Anterior cingulate cortex (tissue), 58 donors: ENCODE measurements around the gene DNAI7.
A peak's percentile ranks its signal among the peaks of the same experiment; 100 is the strongest.

Experiments used
- DNase-seq, 58 donors: peaks; one replicate each; lab custom pipeline; 2025; lab: John Stamatoyannopoulos, UW

Gene DNAI7

DNA sequence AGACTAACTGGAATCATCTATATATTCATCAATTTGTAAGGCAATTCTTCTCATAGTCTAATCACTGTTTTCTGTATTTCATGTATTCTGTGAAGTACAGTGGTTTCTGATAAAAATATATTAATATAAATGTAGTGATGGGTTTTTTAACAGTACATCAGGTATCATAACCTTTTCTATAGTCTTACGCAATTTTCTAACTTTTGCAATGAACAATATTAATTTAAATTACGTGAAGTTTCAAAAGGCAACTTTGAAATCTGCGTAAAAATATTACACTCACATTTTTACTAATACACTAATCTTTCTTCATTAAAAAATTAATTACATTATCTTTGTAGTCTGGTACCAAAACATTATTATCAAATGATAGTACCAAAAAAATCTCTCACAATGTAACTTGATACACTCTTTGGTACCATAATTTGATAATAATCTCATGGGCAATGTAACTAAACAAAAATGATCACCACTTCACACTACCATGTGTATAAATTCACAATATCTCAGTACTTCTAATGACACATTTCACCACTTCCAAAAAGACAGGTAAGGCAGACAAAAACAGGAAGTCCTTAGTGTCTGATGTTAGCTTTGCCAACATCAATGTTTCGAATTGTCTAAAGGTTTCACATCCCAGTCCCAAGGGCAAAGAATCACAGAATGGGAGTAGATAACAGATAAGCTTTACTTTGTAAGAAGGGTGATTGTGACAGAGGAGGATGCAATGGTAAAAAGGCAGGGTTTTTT is 8.7 kb downstream of the DNAI7 start:
- DNase-seq = no peak

DNA sequence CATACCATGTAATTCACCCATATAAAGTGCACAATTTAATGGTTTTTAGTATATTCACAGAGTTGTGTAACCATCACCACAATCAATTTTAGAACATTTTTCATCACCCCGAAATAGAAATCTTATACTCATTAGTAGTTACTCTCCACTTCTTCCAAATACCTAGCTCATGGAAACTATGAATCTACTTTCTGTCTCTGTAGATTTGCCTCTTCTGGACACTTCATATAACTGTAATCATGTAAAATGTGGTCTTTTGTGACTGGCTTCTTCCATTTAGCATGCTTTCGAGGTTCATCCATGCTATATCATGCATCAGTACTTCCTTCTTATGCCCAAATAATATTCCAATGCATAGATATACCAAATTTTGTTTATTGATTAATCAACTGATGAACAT is 10.8 kb downstream of the DNAI7 start:
- DNase-seq = no peak

DNA sequence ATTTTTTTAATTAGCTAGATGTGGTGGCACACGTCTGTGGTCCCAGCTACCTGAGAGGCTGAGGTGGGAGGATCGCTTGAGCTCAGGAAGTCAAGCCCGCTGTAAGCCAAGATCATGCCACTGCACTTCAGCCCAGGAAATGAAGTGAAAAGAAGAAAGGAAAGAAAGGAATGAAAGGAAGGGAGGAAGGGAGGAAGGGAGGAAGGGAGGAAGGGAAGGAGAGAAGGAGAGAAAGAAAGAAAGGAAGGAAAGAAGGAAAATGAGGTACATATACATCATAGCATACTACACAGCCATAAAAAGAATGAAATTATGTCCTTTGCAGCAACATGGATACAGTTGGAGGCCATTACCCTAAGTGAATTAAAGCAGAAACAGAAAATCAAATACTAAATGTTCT is 12.2 kb downstream of the DNAI7 start:
- DNase-seq = no peak

DNA sequence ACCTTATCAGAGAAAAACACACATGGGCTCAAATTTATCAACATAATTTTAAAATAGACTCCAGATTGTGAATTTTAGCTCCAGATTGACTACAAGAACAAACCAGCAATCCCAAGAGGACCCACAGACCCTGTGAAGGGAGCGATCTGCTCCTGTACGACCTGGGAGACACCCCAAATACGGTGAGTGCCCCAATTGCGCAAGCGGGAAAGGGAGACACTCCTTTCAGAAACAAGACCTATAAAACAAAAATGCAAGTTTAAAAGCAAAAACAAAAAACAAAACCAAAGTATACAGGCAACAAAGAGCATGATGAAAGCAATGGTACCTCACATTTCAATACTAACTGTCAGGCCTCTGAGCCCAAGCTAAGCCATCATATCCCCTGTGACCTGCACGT is 32.1 kb downstream of the DNAI7 start:
- no peak for DNase-seq

DNA sequence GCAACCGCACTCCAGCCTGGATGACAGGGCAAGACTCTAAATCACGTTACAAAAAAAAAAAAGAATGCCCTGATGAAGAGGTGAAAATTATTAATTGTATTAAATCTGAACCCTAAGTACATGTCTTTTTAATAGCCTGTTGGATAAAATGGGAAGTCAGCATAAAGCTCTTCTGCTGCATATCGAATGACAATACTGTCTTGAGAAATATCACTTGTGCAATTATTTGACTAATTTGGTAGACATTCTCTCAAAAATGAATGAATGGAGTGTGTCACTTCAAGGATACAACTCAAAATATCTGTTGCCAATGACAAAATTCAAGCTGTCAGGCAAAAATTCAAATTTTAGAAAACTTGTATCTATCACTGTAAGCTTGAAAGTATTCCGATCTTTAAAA is 38.9 kb downstream of the DNAI7 start:
- DNase-seq = no peak

DNA sequence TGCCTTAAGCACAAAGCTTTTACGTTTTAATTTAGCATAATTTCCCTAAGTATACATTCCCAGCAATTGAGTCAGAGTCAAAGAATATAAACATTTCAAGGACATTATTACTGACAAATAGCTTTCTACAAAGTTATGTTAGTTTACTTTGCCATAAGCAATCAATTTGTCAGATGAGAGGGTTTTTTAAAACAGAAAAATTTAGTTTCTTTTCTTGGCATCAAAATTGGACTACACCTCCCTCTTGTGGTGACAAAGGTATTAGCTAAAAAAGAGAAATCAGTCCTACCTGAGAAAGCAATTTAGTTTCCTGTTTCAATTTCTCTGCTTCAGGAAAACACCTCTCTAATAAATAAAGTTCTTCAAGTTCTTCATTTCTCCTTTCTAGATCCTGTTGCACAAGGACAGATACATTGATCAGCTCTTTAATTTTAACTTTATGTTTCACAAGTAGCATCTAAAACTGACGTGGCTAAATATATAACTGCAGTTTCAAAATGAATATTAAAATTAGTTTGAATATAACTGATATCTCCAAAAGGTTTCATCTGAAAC is 39.9 kb downstream of the DNAI7 start:
- no peak for DNase-seq

DNA sequence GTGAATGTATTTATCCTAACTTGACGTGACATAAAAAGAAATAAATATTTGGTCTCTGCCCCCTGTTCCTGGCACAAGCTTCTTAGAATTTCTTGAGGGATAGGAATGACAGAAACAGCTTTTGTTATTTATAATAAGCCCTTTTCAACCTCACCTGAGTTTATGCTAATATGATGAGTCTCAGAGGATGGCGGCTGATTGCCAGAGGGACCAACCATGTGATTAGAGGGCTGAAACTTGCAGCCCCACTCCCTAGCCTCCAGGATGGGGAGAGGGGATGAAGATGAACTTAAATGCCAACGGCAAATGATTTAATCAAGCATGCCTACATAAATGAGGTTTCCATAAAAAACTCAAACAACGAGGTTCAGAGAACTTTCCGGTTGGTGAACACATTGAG is 42.9 kb downstream of the DNAI7 start:
- DNase-seq = no peak

DNA sequence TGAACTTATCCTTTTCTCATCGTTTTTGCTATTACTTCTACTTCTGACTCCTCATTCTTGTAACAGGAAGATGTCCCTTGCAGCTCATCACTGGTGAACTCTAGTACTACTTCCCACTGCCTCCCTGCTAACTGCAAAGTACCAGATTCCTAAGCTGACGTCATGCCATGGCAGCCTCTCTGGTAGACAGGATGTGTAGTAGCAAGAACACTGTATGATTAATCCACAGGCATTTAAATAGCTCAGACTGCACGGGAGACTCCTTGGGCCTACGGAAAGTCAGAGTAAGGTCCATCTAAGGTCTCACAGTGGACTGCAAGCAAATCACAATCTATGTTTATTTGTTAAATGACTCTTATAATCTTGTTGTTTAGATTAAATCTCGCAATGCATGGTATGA is 43.5 kb downstream of the DNAI7 start:
- peak in 15 of 58 donors; percentile 0 to 46 (median 7) for DNase-seq

DNA sequence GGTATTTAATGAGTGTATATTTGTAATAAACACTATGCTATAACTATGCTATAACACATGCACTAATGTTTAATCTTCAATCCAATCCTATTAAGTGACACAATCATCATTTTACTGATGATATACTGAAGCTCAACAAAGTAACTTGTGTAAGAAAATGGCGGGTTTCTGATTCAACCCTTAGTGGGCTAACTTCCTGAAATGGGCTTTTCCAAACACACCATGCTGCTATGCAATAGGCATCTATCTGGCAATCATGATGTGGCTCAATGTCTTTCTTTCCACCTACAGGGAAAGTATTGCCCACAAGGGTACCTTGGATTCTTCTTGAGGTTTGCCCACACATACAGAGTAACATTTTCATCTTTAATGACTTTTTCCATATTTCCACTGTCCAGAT is 48.3 kb downstream of the DNAI7 start:
- DNase-seq = no peak

DNA sequence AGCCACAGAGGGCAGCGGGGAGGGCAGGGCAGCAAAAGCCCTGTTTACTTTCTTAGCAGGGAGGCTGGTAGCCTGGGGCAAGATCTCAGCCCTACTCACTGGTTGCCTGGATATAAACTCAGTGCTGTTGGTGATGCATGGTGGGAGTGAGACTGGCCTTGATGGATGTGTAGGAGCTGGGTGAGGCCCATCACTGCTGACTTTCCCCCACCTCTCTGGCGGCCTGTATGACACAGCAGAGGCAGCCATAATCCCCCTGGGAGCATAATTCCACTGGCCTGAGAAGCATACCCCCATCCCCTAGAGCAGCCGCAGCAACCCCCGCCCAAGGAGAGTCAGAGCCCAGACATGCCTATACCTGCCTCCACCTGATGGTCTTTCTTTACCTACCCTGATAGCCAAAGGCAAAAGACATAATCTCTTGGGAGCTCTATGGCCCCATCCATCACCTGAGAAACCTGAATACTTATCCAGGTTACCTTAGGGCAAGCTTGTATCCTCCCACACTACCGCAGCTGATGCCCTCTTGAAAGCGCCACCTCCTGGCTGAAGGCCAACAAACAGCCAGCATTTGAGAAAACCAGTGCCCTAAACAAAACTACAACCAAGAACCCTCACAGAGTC is 59.3 kb downstream of the DNAI7 start:
- DNase-seq = no peak

DNA sequence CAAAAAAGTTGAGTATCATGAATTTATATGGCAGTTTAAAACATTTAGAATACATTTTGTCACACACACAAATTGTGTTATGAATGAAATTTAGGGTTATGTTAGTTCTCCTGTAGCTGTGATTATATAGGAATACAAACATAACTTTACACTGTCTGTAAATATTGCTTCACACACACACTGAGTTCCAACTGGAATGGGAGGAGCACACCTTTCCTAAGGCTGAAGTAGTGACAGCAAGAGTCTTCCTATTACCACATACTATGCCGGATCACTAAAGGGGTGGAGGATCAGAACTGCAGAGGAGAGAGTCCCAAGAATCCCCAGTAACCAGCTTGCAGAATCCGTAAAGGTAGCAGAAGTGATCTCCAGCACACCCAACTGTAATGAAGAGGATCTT is 63.7 kb downstream of the DNAI7 start:
- no peak for DNase-seq

DNA sequence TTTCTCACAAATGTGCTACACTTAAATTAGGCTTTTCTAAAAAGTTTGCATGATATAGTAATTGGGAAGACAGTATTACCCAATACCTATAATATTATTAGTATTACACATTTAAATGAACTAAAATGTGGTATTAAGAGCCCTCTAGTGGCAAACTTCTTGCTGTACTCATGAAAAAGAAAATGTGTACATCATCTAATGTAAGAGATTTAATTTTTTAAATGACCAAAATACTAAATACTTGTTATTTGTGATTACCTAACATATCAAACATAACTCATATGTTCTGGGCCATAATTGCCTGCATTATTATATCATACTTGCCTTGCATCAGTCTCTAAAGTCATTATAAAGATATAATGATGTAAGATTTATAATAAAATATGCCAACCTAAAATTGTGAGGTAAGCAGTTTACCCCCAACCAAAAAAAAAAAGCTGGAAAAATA is 64.2 kb downstream of the DNAI7 start:
- DNase-seq = peak in 1 of 58 donors; percentile 2

DNA sequence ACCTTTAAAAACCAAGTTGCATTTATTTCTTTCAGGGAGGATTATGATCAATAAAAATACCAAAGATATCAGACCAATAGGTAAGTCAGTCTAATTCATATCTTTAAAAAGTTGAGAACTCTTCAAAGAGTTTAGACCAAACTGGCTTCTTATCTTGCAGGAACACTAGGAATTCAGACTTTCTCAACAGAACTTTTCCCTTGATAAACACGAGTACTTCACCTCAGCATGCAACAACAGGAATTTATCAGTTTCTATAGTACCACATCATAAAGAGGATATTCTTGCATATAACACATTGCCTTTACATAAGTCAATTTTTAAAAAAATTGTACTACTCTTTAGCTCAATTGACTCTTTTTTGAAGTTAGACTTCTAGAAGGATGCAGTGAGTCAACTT is 68.2 kb downstream of the DNAI7 start:
- no peak for DNase-seq

DNA sequence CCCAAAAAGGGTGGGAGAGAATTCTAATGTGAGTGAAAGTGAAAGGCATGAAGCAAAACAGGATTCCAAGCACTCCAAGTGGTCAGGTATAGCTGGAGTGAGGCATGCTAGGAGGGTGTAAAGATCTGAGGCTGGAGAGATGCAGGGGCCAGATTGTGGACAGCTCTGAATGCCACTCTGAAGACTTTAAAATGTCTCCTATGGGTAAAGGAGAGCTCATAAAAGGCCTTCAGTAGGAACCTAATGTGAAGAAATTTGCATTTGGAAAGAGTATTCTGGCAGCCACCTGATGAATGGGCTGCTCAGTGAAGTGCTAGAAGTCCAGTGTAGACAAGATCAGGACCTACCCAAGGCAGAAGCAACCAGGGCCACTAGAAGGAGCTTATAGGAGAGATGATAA is 68.9 kb downstream of the DNAI7 start:
- no peak for DNase-seq

DNA sequence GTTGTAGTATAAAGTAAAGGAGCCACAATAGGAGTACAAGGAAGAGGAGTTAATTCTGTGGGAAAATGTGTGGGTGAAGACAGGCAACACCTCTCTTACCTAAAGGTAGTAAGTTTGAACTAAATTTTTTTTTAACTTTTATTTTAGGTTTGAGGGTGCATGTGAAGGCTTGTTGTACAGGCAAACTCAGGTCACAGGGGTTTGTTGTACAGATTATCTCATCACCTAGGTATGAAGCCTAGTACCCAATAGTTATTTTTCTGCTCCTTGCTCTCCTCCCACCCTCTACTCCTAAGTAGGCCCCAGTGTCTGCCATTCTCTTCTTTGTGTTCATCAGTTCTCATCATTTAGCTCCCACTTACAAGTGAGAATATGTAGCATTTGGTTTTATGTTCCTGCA is 70.5 kb downstream of the DNAI7 start:
- no peak for DNase-seq

DNA sequence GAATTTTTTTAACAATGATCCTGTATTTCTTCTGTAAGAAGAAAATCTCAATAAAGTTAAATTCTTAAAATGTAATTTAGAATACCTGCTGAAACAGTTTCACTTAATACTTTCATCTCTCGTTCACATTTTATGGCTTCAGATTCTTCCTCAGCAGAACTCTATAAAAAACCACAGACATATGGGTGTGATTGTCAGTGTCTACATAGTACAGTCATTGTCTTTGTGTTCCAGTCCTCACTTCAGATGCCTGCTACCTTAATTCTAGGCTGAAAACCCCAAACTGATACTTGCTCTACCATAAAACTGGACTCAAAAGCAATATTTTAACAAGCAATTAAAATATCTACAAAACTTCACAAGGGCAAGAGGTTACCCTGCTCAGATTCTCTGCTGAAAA is 71.8 kb downstream of the DNAI7 start:
- DNase-seq = no peak

DNA sequence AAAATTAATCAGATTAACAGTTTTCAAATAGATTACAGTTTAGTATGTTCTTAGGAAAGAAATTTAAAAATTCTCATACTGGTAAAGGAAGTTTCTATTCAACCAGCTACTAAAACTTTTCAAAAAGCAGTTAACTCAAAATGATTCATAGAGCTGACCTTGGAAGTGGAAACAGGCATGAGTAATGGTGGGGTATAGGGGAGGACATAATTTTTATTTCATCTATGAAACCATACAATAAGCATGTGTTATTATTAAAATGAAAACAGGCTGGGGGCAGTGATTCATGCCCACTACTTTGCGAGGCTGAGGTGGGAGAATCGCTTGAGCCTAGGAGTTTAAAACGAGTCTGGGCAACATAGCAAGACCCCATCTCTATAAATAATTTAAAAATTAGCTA is 73.0 kb downstream of the DNAI7 start:
- DNase-seq = no peak

DNA sequence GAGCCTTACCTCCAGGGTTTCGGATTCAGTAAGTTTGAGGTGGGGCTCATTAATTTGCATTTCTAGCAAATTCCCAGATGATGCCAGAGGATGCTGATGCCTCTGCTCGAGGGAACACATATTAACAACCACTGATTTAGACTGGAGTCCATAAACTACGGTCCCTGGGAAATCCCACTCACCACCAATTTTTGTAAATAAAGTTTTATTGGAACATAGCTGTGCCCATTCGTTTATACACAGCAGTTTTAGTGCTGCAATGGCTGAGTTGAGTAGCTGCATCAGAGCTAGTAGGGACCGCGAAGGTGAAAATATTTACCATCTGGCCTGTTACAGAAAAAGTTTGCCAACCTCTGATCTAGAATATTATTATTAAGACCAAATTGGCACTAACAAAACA is 73.8 kb downstream of the DNAI7 start:
- DNase-seq = no peak

DNA sequence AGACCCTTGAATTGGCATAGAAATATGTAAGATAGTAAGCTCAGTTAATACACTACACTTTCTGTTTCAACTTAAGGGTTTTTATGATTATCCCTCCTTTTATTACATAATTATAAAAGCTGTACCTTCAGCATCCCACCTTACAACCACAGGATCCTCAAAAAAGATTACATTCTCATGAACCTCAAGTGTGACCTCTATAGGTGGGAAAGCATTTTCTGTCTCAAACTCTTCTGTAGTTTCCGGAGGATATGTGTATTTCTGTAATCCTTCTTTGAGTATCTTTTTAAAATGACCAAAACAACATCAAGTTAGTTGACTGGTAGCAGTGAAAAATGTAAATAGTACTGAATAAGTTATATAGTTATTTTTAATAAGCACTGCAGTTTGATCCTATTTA is 75.9 kb downstream of the DNAI7 start:
- no peak for DNase-seq

DNA sequence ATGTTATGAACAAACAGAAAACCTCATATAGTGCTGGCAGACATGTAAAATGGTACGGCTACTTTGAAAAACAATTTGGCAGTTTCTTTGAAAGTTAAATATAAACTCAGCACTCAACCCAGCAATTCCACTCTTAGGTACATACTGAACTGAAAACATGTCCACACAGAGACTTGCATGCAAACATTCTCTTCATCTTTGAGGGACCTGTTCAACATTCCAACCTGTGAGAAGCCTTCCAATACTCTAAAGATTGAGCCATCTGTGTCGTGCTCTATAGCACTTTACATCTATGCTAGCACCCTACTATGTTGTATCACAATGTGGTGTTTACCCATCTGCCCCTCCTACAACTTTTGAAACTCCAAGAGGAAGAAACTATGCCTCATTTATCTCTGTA is 79.3 kb downstream of the DNAI7 start:
- DNase-seq = no peak

DNA sequence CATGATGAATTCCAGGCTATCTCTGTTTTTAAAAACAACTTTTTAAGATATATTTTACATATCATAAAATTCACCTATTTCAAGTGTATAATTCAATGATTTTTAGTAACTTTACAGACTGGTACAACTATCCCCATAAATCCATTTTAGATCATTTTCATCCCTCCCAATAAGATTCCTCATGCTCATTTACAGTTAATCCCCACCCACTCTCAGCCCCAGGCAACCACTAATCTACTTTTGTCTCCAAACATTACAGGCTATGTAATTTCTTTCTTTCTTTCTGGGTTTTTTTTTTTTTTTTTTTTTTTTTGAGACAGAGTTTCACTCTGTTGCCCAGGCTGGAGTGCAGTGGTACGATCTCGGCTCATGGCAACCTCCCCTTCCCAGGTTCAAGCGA is 81.3 kb downstream of the DNAI7 start:
- no peak for DNase-seq

DNA sequence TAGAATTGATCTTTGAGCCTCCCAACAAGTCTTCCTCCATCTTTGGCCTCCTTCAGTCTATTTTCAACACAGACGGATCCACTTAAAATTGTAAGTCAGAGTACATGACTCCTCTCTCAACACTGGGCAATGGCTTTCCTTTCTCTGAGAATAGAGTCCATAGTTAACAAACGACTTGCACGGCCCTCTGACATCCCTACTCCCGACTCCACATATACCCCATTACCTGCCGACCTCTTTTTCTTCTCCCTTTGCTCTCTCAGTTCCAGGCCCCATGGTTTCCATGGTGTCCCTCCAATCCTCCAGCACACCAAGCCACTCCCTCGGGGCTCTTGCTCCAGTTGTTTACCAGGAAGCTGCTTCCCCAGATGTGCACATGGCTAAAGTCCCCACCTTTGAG is 84.7 kb downstream of the DNAI7 start:
- no peak for DNase-seq
